ENCODE results near the gene CELSR1. TPM values are rescaled to one million over a fixed set of nuclear protein-coding genes. Genes with fewer than 3 reads are reported as not detected.

Gene CELSR1
- total and polyA plus RNA-seq, 2 donors from 2014 or later: 15.7 to 49.9 TPM

DNA sequence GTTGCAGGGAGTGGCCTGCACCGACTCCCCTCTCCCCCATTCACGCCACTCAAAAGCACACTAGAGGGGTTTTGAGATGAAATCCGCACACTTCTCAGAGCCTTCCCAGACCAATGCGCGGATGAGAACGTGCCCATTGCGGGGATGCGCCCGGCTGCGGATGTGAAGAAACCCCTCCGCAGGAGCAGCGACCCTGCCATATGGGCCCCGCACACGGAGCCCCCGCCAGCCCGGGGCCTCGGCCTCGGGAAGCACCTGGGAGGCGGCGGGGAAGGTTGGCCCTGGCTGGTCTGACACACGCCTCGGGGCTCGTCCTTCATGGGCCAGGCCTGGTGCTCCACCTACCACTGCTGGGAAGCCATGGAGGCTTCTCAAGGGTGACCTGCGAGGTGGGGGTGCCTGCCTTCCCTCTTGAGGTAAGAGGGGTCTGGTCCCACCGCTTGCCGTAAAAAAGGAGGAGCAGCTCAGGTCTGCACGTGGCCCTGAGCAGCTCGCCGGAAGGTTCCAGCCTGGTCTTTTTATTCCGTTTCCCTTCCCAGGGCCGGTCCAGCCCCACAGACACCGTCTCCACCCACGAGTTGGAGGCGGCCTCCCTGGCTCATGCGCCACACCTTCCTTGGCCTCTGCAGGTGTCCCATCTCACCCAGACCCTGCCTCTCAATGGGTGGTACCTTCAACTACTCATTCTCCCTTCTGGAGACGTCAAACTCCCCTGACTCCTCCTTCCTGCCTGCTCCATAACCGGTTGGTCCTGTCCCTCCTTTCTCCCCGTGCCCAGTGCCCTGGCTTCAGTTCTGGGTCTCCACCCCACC, 162.6 kb downstream of the CELSR1 start:
- peaks cover 2 to 46% (median 44%) of the 10 kb centered on the region in 3 donors for H3K4me1 ChIP-seq (ENCODE audit: control insufficient read depth in 2 of 3, insufficient read depth in 2 of 3, low read depth in 1 of 3, low read length in 3 of 3)
- DNase-seq (peak in 1 of 5 donors; percentile 43), FAIRE-seq (no peak)
- H3K9ac ChIP-seq (ENCODE audit: low read length in 3 of 3): no peak overlapping the region
- no peak overlapping the region for H3K4me3 ChIP-seq (ENCODE audit: low read length in 3 of 3)
- H3K27ac ChIP-seq (ENCODE audit: low read depth in 2 of 2, low read length in 2 of 2): peak overlapping the region in 1 of 2 donors; percentile 63
- H3K27me3 ChIP-seq (ENCODE audit: control insufficient read depth, insufficient read depth, low read length): no peaks in the 10 kb centered on the region
- TF ChIP-seq, protein P1, sequence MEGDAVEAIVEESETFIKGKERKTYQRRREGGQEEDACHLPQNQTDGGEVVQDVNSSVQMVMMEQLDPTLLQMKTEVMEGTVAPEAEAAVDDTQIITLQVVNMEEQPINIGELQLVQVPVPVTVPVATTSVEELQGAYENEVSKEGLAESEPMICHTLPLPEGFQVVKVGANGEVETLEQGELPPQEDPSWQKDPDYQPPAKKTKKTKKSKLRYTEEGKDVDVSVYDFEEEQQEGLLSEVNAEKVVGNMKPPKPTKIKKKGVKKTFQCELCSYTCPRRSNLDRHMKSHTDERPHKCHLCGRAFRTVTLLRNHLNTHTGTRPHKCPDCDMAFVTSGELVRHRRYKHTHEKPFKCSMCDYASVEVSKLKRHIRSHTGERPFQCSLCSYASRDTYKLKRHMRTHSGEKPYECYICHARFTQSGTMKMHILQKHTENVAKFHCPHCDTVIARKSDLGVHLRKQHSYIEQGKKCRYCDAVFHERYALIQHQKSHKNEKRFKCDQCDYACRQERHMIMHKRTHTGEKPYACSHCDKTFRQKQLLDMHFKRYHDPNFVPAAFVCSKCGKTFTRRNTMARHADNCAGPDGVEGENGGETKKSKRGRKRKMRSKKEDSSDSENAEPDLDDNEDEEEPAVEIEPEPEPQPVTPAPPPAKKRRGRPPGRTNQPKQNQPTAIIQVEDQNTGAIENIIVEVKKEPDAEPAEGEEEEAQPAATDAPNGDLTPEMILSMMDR (IDR thresholded peaks at IDR 0.05; ENCODE audit: borderline replicate concordance, extremely low read depth, insufficient read depth): no peak
- H3K9me3 ChIP-seq (ENCODE audit: control insufficient read depth in 2 of 3, insufficient read depth in 1 of 3, low read length in 3 of 3): peaks cover 0 to 6% (median 0%) of the 10 kb centered on the region in 3 donors
- peaks cover 0 to 9% (median 2%) of the 10 kb centered on the region in 3 donors for H3K36me3 ChIP-seq (ENCODE audit: control insufficient read depth in 2 of 3, insufficient read depth in 3 of 3, low read length in 3 of 3)
- intact Hi-C loops (cut with DNase I): no loop called here

DNA sequence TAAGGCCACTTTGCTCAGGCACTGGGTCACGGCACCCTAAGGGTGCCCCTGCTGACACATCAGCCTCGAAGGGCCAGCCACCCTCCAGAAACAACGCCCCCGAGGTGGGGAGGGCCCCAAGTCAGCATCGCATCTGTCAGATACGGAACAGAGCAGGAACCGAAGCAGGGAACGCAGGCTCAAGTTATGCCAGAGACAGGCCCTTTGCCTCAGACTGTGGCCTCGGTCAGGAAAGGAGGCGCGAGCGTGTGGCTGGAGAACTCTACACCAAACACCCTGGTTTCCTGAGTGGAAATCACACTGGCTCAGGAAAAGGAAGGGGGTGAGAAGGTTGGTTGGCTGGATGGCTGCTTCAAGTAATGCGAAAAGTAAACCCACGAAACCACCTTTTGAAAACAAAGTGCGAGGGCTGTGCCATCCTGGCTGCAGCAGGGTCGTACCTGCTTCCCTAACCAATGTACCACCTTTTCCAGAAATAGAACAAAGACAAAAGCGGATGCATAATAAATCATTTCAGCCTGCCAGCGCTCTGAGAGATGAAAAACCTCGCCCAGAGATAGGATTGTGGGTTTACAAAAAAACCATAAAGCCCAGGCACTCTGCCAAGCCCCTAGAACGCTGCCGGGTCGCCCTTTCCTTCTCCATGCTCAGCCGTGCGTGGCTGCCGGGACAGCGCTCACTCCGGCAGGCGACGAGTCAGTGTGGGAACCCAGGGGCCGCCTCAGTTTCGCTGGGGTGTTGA, 163.3 kb downstream of the CELSR1 start:
- Histone ChIP-seq H3K4me1 (ENCODE audit: control insufficient read depth in 2 of 3, insufficient read depth in 2 of 3, low read depth in 1 of 3, low read length in 3 of 3) (peaks cover 0 to 42% (median 36%) of the 10 kb centered on the region in 3 donors), H3K27me3 (ENCODE audit: control insufficient read depth, insufficient read depth, low read length) (no peaks in the 10 kb centered on the region), H3K27ac (ENCODE audit: low read depth in 2 of 2, low read length in 2 of 2) (peak overlapping the region; percentile 17 to 63), H3K9ac (ENCODE audit: low read length in 3 of 3) (no peak overlapping the region), H3K4me3 (ENCODE audit: low read length in 3 of 3) (no peak overlapping the region), H3K36me3 (ENCODE audit: control insufficient read depth in 2 of 3, insufficient read depth in 3 of 3, low read length in 3 of 3) (peaks cover 0 to 9% (median 2%) of the 10 kb centered on the region in 3 donors), H3K9me3 (ENCODE audit: control insufficient read depth in 2 of 3, insufficient read depth in 1 of 3, low read length in 3 of 3) (peaks cover 0 to 6% (median 0%) of the 10 kb centered on the region in 3 donors)
- peak in 3 of 5 donors; percentile 52 to 73 (median 66) for DNase-seq
- TF ChIP-seq, protein P1 (IDR thresholded peaks at IDR 0.05; ENCODE audit: borderline replicate concordance, extremely low read depth, insufficient read depth): no peak
- FAIRE-seq: no peak
- intact Hi-C loops (cut with DNase I): no loop called here

DNA sequence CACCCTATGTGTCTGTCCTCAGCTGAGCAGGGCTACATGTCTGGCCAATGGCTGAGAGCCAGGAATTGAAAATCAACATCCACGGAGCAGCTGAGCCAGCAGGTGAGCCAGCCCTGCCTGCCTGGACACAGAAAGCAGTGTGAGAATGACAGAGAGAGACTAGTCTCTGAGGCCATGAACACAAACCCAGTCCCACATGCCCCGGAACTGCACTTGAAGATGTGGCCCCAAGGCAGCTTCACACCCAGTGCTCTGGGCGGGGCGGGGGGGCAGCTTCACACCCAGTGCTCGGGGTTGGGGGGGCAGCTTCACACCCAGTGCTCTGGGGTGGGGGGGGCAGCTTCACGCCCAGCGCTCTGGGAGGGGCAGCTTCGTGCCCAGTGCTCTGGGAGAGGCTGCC, 164.3 kb downstream of the CELSR1 start:
- TF ChIP-seq, protein P1 (IDR thresholded peaks at IDR 0.05; ENCODE audit: borderline replicate concordance, extremely low read depth, insufficient read depth): no peak
- no peak overlapping the region for H3K4me3 ChIP-seq (ENCODE audit: low read length in 3 of 3)
- no peaks in the 10 kb centered on the region for H3K27me3 ChIP-seq (ENCODE audit: control insufficient read depth, insufficient read depth, low read length)
- H3K9me3 ChIP-seq (ENCODE audit: control insufficient read depth in 2 of 3, insufficient read depth in 1 of 3, low read length in 3 of 3): peaks cover 0 to 6% (median 0%) of the 10 kb centered on the region in 3 donors
- peaks cover 0 to 9% (median 2%) of the 10 kb centered on the region in 3 donors for H3K36me3 ChIP-seq (ENCODE audit: control insufficient read depth in 2 of 3, insufficient read depth in 3 of 3, low read length in 3 of 3)
- intact Hi-C loops (cut with DNase I): no loop called here
- no peak overlapping the region for H3K27ac ChIP-seq (ENCODE audit: low read depth in 2 of 2, low read length in 2 of 2)
- no peak overlapping the region for H3K9ac ChIP-seq (ENCODE audit: low read length in 3 of 3)
- no peak for FAIRE-seq
- no peak for DNase-seq
- H3K4me1 ChIP-seq (ENCODE audit: control insufficient read depth in 2 of 3, insufficient read depth in 2 of 3, low read depth in 1 of 3, low read length in 3 of 3): peaks cover 0 to 33% (median 27%) of the 10 kb centered on the region in 3 donors

Data from kidney (tissue), 14 donors.